Measurements from ENCODE around the gene KCNC1. TPM values are rescaled to one million over a fixed set of nuclear protein-coding genes. Genes with fewer than 3 reads are reported as not detected.

The KCNC1 gene
- total and polyA plus RNA-seq, 2 experiments from 2014 or later = 0.11 TPM; not detected in 1

GRCh38 chr11:17733261-17733660 lies 1.3 kb upstream of the KCNC1 start:
- H3K27me3 Mint-ChIP-seq (ENCODE audit: insufficient read depth, low read depth, poor library complexity) = peaks cover 63% of the 10 kb centered on the region
- TF ChIP-seq REST (IDR thresholded peaks at IDR 0.05; ENCODE audit: unreplicated experiment) = no peak
- H2AFZ ChIP-seq = no peak overlapping the region
- H3K4me3 ChIP-seq = no peak overlapping the region
- H3K9me3 Mint-ChIP-seq = peaks cover 7% of the 10 kb centered on the region
- peaks cover 5% of the 10 kb centered on the region; the same call in 1 of the 2 replicates for H3K4me1 ChIP-seq (ENCODE audit: insufficient read depth)
- H3K4me2 ChIP-seq = no peak overlapping the region
- no peak overlapping the region; the same call in 2 of the 3 replicates for H3K4me3 Mint-ChIP-seq
- no peak overlapping the region for H3K27ac Mint-ChIP-seq
- ATAC-seq (no peak), DNase-seq (ENCODE audit: low spot score) (no peak)
- no peaks in the 10 kb centered on the region for H3F3A ChIP-seq (replicated peaks; ENCODE audit: low read depth)
- H3K27me3 ChIP-seq (ENCODE audit: insufficient read depth) = peaks cover 75% of the 10 kb centered on the region
- no peaks in the 10 kb centered on the region; the same call in 2 of the 3 replicates for H3K36me3 Mint-ChIP-seq (ENCODE audit: low read depth)
- peaks cover 7% of the 10 kb centered on the region for H4K20me1 ChIP-seq (replicated peaks; ENCODE audit: insufficient read depth)
- no peaks in the 10 kb centered on the region; the same call in 1 of the 2 replicates for H3K36me3 ChIP-seq (ENCODE audit: insufficient read depth)
- no peak overlapping the region for H3K27ac ChIP-seq (ENCODE audit: low read depth)
- no peaks in the 10 kb centered on the region for H3K9me2 ChIP-seq (ENCODE audit: insufficient read depth)
- H3K4me1 Mint-ChIP-seq = peaks cover 18% of the 10 kb centered on the region
- H3K79me2 ChIP-seq (replicated peaks; ENCODE audit: insufficient read depth) = no peaks in the 10 kb centered on the region

GRCh38 chr11:17734986-17735817 lies 621 bp downstream of the KCNC1 start:
- Histone ChIP-seq H4K20me1 (replicated peaks; ENCODE audit: insufficient read depth) (peaks cover 7% of the 10 kb centered on the region), H3K4me3 (peak overlapping the region; percentile 66), H3K36me3 (ENCODE audit: insufficient read depth) (no peaks in the 10 kb centered on the region; the same call in 1 of the 2 replicates), H3K79me2 (replicated peaks; ENCODE audit: insufficient read depth) (no peaks in the 10 kb centered on the region), H3K4me2 (peak overlapping the region; percentile 83), H3K27me3 (ENCODE audit: insufficient read depth) (peaks cover 84% of the 10 kb centered on the region), H2AFZ (peak overlapping the region; percentile 43; the same call in 1 of the 2 replicates), H3K27ac (ENCODE audit: low read depth) (no peak overlapping the region), H3K4me1 (ENCODE audit: insufficient read depth) (peaks cover 15% of the 10 kb centered on the region), H3F3A (replicated peaks; ENCODE audit: low read depth) (no peaks in the 10 kb centered on the region), H3K9me2 (ENCODE audit: insufficient read depth) (no peaks in the 10 kb centered on the region)
- no peak overlapping the region for H3K27ac Mint-ChIP-seq
- peak overlapping the region; percentile 60; the same call in 2 of the 3 replicates for H3K4me3 Mint-ChIP-seq
- H3K36me3 Mint-ChIP-seq (ENCODE audit: low read depth) = no peaks in the 10 kb centered on the region; the same call in 2 of the 3 replicates
- H3K27me3 Mint-ChIP-seq (ENCODE audit: insufficient read depth, low read depth, poor library complexity) = peaks cover 64% of the 10 kb centered on the region
- H3K9me3 Mint-ChIP-seq = peaks cover 7% of the 10 kb centered on the region
- TF ChIP-seq REST (IDR thresholded peaks at IDR 0.05; ENCODE audit: unreplicated experiment) = peak; percentile 83
- TF ChIP-seq CREB1 (CRISPR knock-in tag; IDR thresholded peaks at IDR 0.05; ENCODE audit: low read depth) = no peak
- DNase-seq (ENCODE audit: low spot score) (peak; percentile 87), ATAC-seq (peak; percentile 43)
- H3K4me1 Mint-ChIP-seq = peaks cover 20% of the 10 kb centered on the region

All from GM23338 (cell line).